ENCODE data around the gene MYBPC2. TPM values are rescaled to one million over a fixed set of nuclear protein-coding genes. Genes with fewer than 3 reads are reported as not detected.

Gene MYBPC2
- total RNA-seq, 1 donor = not detected

- no peak overlapping the region for H3K4me3 ChIP-seq (ENCODE audit: low read depth, low read length)
- no peak for TF ChIP-seq CTCF (IDR thresholded peaks at IDR 0.05; ENCODE audit: insufficient read depth, low read depth, low read length)
Observed at GRCh38 chr19:50493171-50493570, 60.5 kb downstream of the MYBPC2 start.

GRCh38 chr19:50494186-50495019 is 61.7 kb downstream of the MYBPC2 start:
- no peak overlapping the region for H3K4me3 ChIP-seq (ENCODE audit: low read depth, low read length)
- TF ChIP-seq CTCF (IDR thresholded peaks at IDR 0.05; ENCODE audit: insufficient read depth, low read depth, low read length) = no peak
- DNase-seq (ENCODE audit: low read depth) = no peak

More at GRCh38 chr19:50493171-50493570, 60.5 kb downstream of the MYBPC2 start:
- no peak for DNase-seq (ENCODE audit: low read depth)

GRCh38 chr19:50495020-50495531 is 62.4 kb downstream of the MYBPC2 start:
- no peak overlapping the region for H3K4me3 ChIP-seq (ENCODE audit: low read depth, low read length)
- DNase-seq (ENCODE audit: low read depth) = no peak
- TF ChIP-seq CTCF (IDR thresholded peaks at IDR 0.05; ENCODE audit: insufficient read depth, low read depth, low read length) = no peak

- no peak for TF ChIP-seq CTCF (IDR thresholded peaks at IDR 0.05; ENCODE audit: insufficient read depth, low read depth, low read length)
- H3K4me3 ChIP-seq (ENCODE audit: low read depth, low read length) = no peak overlapping the region
- no peak for DNase-seq (ENCODE audit: low read depth)
Observed at GRCh38 chr19:50496189-50497021, 63.7 kb downstream of the MYBPC2 start.

- no peak overlapping the region for H3K4me3 ChIP-seq (ENCODE audit: low read depth, low read length)
- DNase-seq (ENCODE audit: low read depth) = no peak
- no peak for TF ChIP-seq CTCF (IDR thresholded peaks at IDR 0.05; ENCODE audit: insufficient read depth, low read depth, low read length)
Observed at GRCh38 chr19:50497022-50497405, 64.3 kb downstream of the MYBPC2 start.

- no peak for DNase-seq (ENCODE audit: low read depth)
- TF ChIP-seq CTCF (IDR thresholded peaks at IDR 0.05; ENCODE audit: insufficient read depth, low read depth, low read length) = no peak
- H3K4me3 ChIP-seq (ENCODE audit: low read depth, low read length) = no peak overlapping the region
Observed at GRCh38 chr19:50498219-50499056, 65.7 kb downstream of the MYBPC2 start.

All from fibroblast of villous mesenchyme (primary cell).